Heart left ventricle (tissue), 13 donors: Measurements from ENCODE around the gene CNOT10.

ENCODE experiments used
- POLR2A ChIP-seq, 2 donors: fragments of 450-650 bp; IDR thresholded peaks; one replicate each; pipeline ENCODE4 v1.6.1; 2017; ENCODE audit warnings: antibody characterized with exemption in 2 of 2, mild to moderate bottlenecking in 2 of 2, moderate library complexity in 2 of 2
- TF ChIP-seq, protein P1 (sequence below), 12 donors: fragments of 200-600 bp; sonication (generic) in 4 of 12; IDR thresholded peaks; one replicate each; pipeline versions ENCODE4 v1.5.0 to v1.8.0; 2018 to 2022; ENCODE audit warnings: antibody characterized with exemption in 12 of 12, mild to moderate bottlenecking in 5 of 12
- donor health status: ischemic (EF 13 %, LVEDD 7.1; RV severe dilation, severe dysfunction).
- donor health status: DM: no; HTN: yes; CAD: no.
- donor health status: DM: no; HTN: no; CAD: no.
- donor health status: ischemic (EF 25% LVEDD 6.9; RV normal size, moderate dysfunction).
- donor health status: ischemic (EF 25% LVEDD 5.7; RV mildly dilated, moderate dysfunction).
- donor health status: ischemic (EF 35%, LVEDD 5.7; RV mildly dilated, moderate dysfunction).
- donor health status: nonischemic (EF 11% LVEDD 7.7; RV severe dilation, severe dysfunction).
- donor health status: DM: yes; HTN: yes; CAD: no.
- donor health status: PGD.
- donor health status: ischemic (EF 29% LVEDD 5.4; RV normal size, mild dysfunction).
- donor health status: nonischemic (EF 23%, LVEDD 6.1; RV moderate dilation, normal function).

DNA sequence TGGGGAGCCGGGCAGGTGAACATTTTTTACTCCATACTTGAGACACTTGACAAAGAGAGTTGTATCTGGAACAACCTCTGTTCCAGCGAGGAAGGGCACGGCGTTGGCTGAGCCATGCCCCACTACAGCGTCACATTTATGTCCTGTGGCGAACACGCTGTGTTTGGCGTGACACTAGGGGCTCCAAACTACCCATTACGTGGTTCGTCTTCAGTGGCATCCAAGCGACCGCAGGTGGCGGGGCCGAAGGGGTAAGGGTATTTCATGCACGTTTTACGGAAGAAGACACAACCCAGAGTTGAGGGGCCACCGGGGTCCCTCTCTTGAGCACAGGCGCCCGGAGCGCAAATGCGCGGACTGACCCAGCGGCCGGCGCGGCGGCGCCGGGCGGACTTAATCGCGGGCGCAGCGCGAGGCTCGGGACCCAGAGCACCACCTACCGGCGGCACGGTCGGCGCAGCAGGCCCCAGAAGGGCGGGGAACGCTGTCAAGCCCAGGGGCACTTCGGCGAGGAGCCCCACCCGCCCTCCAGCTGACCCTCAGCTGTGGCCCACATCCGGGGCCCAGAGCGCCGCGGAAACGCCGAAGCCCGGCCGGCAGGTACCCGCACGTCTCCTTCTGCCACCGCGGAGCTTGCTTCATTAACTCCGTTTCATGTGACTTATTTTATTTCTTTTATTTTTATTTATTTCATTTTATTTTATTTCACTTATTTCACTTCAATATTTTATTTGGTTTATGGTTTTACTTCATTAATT is 96.4 kb downstream of the CNOT10 start:
- TF ChIP-seq, protein P1, sequence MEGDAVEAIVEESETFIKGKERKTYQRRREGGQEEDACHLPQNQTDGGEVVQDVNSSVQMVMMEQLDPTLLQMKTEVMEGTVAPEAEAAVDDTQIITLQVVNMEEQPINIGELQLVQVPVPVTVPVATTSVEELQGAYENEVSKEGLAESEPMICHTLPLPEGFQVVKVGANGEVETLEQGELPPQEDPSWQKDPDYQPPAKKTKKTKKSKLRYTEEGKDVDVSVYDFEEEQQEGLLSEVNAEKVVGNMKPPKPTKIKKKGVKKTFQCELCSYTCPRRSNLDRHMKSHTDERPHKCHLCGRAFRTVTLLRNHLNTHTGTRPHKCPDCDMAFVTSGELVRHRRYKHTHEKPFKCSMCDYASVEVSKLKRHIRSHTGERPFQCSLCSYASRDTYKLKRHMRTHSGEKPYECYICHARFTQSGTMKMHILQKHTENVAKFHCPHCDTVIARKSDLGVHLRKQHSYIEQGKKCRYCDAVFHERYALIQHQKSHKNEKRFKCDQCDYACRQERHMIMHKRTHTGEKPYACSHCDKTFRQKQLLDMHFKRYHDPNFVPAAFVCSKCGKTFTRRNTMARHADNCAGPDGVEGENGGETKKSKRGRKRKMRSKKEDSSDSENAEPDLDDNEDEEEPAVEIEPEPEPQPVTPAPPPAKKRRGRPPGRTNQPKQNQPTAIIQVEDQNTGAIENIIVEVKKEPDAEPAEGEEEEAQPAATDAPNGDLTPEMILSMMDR (IDR thresholded peaks at IDR 0.05), result peak; percentile 70 to 92 (median 80)
- TF ChIP-seq POLR2A (IDR thresholded peaks at IDR 0.05), result no peak
